A549 (cell line): ENCODE results near the gene CDH4.

ENCODE experiments used
- BHLHE40 ChIP-seq: IDR thresholded peaks from 2 replicates; pipeline ENCODE4 v1.6.1; 2012; ENCODE audit warnings: low read depth, low read length, inconsistent platforms
- CTCF ChIP-seq: fragments of >200 bp; sonication (Bioruptor Twin); formaldehyde crosslinking; IDR thresholded peaks from 3 replicates; pipeline ENCODE4 v1.5.1; 2016
- EHMT2 ChIP-seq: fragments of 200-600 bp; sonication (generic); IDR thresholded peaks from 2 replicates; pipeline ENCODE4 v1.6.1; 2016; ENCODE audit warnings: antibody characterized with exemption, low read depth, mild to moderate bottlenecking, moderate library complexity
- ESRRA ChIP-seq: fragments of 150-350 bp; IDR thresholded peaks from 2 replicates; pipeline ENCODE4 v1.6.1; 2014; ENCODE audit warnings: mild to moderate bottlenecking, low read length, borderline replicate concordance
- FOSL2 ChIP-seq, 2 experiments: fragments of 450-650 bp in 1 of 2; fragments of >200 bp in 1 of 2; sonication (Bioruptor Twin) in 1 of 2; formaldehyde crosslinking; IDR thresholded peaks; 2 replicates each; pipeline versions ENCODE4 v1.5.0 to v1.6.1; 2016 to 2020; ENCODE audit warnings: mild to moderate bottlenecking in 1 of 2, moderate library complexity in 1 of 2
- JUN ChIP-seq, 2 experiments: fragments of >200 bp; sonication (Bioruptor Twin); formaldehyde crosslinking; IDR thresholded peaks; 2 replicates in 1 of 2; 3 replicates in 1 of 2; pipeline ENCODE4 v1.6.1; 2016 to 2017
- KDM5A ChIP-seq: fragments of 200-600 bp; sonication (generic); IDR thresholded peaks from 2 replicates; pipeline ENCODE4 v1.6.1; 2016; ENCODE audit warnings: antibody characterized with exemption, mild to moderate bottlenecking
- MAFK ChIP-seq: fragments of 450-650 bp; IDR thresholded peaks from 2 replicates; pipeline ENCODE4 v1.6.1; 2014; ENCODE audit not compliant: partially characterized antibody
- POLR2AphosphoS2 ChIP-seq: conservative IDR thresholded peaks from 2 replicates; pipeline ENCODE4 v1.6.1; 2012; ENCODE audit warnings: low read length, improper control_type of control experiment, inconsistent platforms
- RNF2 ChIP-seq: fragments of 200-600 bp; sonication (generic); IDR thresholded peaks from 2 replicates; pipeline ENCODE4 v1.6.1; 2016; ENCODE audit warnings: low read depth, mild to moderate bottlenecking, antibody characterized with exemption, moderate library complexity, borderline replicate concordance
- ZNF302 ChIP-seq: fragments of 250-450 bp; sonication (Bioruptor Pico); IDR thresholded peaks from 2 replicates; pipeline ENCODE4 v1.9.0; 2021; ENCODE audit warnings: inconsistent platforms, mild to moderate bottlenecking, moderate library complexity
- TF ChIP-seq, protein P1 (sequence below): fragments of 250-450 bp; sonication (Bioruptor Pico); IDR thresholded peaks from 2 replicates; pipeline ENCODE4 v1.5.0; 2021; ENCODE audit warnings: mild to moderate bottlenecking, moderate library complexity, borderline replicate concordance
- TF ChIP-seq, protein P2 (sequence below): IDR thresholded peaks from 2 replicates; pipeline ENCODE4 v1.6.1; 2012

DNA sequence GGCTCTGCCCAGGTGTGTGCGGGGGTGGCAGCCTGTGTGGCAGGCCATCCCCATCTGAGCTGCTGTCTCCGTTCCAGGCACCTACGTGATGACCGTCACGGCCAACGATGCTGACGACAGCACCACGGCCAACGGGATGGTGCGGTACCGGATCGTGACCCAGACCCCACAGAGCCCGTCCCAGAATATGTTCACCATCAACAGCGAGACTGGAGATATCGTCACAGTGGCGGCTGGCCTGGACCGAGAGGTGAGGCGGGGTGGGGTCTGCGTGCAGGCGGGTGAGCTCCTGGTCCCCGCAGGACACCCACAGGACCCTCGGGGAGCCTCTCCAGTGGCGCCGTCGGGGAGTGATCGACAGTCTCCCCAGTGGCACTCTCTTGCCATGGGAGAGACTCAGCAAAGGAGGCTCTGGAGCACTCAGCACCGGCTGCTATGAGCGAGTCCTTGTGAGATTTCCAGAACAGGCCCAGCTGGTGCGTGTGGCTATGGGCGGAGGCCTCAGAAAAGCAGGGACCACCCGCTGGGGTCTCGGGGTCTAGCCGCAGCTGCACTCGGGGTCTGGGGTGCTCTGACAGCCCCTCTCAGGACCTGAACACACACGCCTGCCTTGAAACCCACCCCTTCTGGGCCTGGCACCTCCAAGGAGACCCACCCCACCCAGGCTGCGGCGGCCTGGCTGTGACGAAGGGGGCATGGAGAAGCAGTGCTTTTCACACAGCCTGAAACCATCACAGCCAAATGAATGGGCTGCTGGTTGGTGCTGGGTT, 621.8 kb downstream of the CDH4 start:
- no peak for TF ChIP-seq KDM5A
- TF ChIP-seq CTCF: no peak
- no peak for TF ChIP-seq BHLHE40
- TF ChIP-seq RNF2: no peak
- no peak for TF ChIP-seq FOSL2 (IDR thresholded peaks at IDR 0.05)
- no peak for TF ChIP-seq FOSL2 (CRISPR knock-in tag; IDR thresholded peaks at IDR 0.05)
- TF ChIP-seq, protein P1, sequence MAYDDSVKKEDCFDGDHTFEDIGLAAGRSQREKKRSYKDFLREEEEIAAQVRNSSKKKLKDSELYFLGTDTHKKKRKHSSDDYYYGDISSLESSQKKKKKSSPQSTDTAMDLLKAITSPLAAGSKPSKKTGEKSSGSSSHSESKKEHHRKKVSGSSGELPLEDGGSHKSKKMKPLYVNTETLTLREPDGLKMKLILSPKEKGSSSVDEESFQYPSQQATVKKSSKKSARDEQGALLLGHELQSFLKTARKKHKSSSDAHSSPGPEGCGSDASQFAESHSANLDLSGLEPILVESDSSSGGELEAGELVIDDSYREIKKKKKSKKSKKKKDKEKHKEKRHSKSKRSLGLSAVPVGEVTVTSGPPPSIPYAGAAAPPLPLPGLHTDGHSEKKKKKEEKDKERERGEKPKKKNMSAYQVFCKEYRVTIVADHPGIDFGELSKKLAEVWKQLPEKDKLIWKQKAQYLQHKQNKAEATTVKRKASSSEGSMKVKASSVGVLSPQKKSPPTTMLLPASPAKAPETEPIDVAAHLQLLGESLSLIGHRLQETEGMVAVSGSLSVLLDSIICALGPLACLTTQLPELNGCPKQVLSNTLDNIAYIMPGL (CRISPR knock-in tag): no peak
- no peak for TF ChIP-seq ESRRA
- TF ChIP-seq MAFK: no peak
- TF ChIP-seq POLR2AphosphoS2: no peak
- TF ChIP-seq, protein P2, sequence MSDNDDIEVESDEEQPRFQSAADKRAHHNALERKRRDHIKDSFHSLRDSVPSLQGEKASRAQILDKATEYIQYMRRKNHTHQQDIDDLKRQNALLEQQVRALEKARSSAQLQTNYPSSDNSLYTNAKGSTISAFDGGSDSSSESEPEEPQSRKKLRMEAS: no peak
- no peak for TF ChIP-seq EHMT2
- TF ChIP-seq ZNF302 (CRISPR knock-in tag): no peak
- TF ChIP-seq JUN (IDR thresholded peaks at IDR 0.05): no peak
